ENCODE data around the gene DACH1.

Gene DACH1

GRCh38 chr13:71536201-71536600 lies 330.8 kb downstream of the DACH1 start:
- DNase-seq = no peak

- DNase-seq = no peak
Measured at GRCh38 chr13:71524613-71525304, 342.2 kb downstream of the DACH1 start.

- DNase-seq = no peak
Measured at GRCh38 chr13:71524245-71524612, 342.8 kb downstream of the DACH1 start.

- DNase-seq = no peak
Measured at GRCh38 chr13:71522941-71523526, 344.0 kb downstream of the DACH1 start.

GRCh38 chr13:71517004-71517403 lies 350.0 kb downstream of the DACH1 start:
- DNase-seq = no peak

GRCh38 chr13:71516521-71516920 lies 350.5 kb downstream of the DACH1 start:
- DNase-seq = no peak

GRCh38 chr13:71515744-71516038 lies 351.3 kb downstream of the DACH1 start:
- DNase-seq = no peak

GRCh38 chr13:71514900-71515743 lies 351.9 kb downstream of the DACH1 start:
- no peak for DNase-seq

- DNase-seq = no peak
Measured at GRCh38 chr13:71513411-71514033, 353.5 kb downstream of the DACH1 start.

- no peak for DNase-seq
Measured at GRCh38 chr13:71503781-71504180, 363.2 kb downstream of the DACH1 start.

- no peak for DNase-seq
Measured at GRCh38 chr13:71499944-71500514, 367.0 kb downstream of the DACH1 start.

GRCh38 chr13:71499235-71499634 lies 367.8 kb downstream of the DACH1 start:
- no peak for DNase-seq

- DNase-seq = no peak
Measured at GRCh38 chr13:71493189-71493588, 373.8 kb downstream of the DACH1 start.

- DNase-seq = no peak
Measured at GRCh38 chr13:71492346-71492871, 374.6 kb downstream of the DACH1 start.

- DNase-seq = no peak
Measured at GRCh38 chr13:71491010-71491409, 376.0 kb downstream of the DACH1 start.

GRCh38 chr13:71489041-71489440 lies 378.0 kb downstream of the DACH1 start:
- no peak for DNase-seq

- DNase-seq = no peak
Measured at GRCh38 chr13:71488201-71488600, 378.8 kb downstream of the DACH1 start.

- no peak for DNase-seq
Measured at GRCh38 chr13:71485913-71486312, 381.1 kb downstream of the DACH1 start.

GRCh38 chr13:71483733-71484132 lies 383.3 kb downstream of the DACH1 start:
- DNase-seq = no peak

- DNase-seq = no peak
Measured at GRCh38 chr13:71481501-71481900, 385.5 kb downstream of the DACH1 start.

- no peak for DNase-seq
Measured at GRCh38 chr13:71481046-71481445, 386.0 kb downstream of the DACH1 start.

- DNase-seq = no peak
Measured at GRCh38 chr13:71477735-71478134, 389.3 kb downstream of the DACH1 start.

- DNase-seq = no peak
Measured at GRCh38 chr13:71474936-71475335, 392.1 kb downstream of the DACH1 start.

Data from activated CD4-positive, CD25-positive, alpha-beta regulatory T cell treated with anti-CD3 and anti-CD28 coated beads, Interleukin-2, amount 50 U/mL, for 72 hours (primary cell).